ENCODE data around the gene ECE2.
"Not testable (repeated sequence)": the region's sequence is repeated elsewhere in the genome, so short reads cannot be mapped to it uniquely, and the experiment has no call there.

Gene ECE2

GRCh38 chr3:184336547-184337398 is 61.0 kb downstream of the ECE2 start:
- peak; percentile 84 for DNase-seq (ENCODE audit: low spot score)

GRCh38 chr3:184337399-184337714 is 61.5 kb downstream of the ECE2 start, which contains the start of gene FAM131A:
Gene FAM131A (plus strand): TSS chr3:184337600. CDS start chr3:184337631, 31 bp downstream.
- no peak for DNase-seq (ENCODE audit: low spot score)

- no peak for DNase-seq (ENCODE audit: low spot score)
Measured at GRCh38 chr3:184337981-184338380, 62.2 kb downstream of the ECE2 start.

- peak; percentile 93 for DNase-seq (ENCODE audit: low spot score)
Measured at GRCh38 chr3:184338511-184338945, 62.7 kb downstream of the ECE2 start.

- no peak for DNase-seq (ENCODE audit: low spot score)
Measured at GRCh38 chr3:184339001-184339400, 63.2 kb downstream of the ECE2 start.

- not testable (repeated sequence) for DNase-seq (ENCODE audit: low spot score)
Measured at GRCh38 chr3:184339451-184340135, 63.8 kb downstream of the ECE2 start.

- no peak for DNase-seq (ENCODE audit: low spot score)
Measured at GRCh38 chr3:184341925-184342324, 66.1 kb downstream of the ECE2 start.

Small RNA genes within 50 kb of the gene (small RNA-seq; reads per million reads assigned to genes)
- 0.16 to 1.2 reads per million in 2 experiments for gene MIR1224
- gene SNORD66: 26.8 to 747 reads per million in 2 experiments

All from SK-N-DZ (cell line).